Keratinocyte (primary cell): Measurements from ENCODE around the gene COA4. TPM values are rescaled to one million over a fixed set of nuclear protein-coding genes. Genes with fewer than 3 reads are reported as not detected.

ENCODE experiments used
- DNase-seq: peaks from one replicate; pipeline ENCODE4 v3.0.0-alpha.2; 2011; ENCODE audit warnings: low read depth, missing footprints, low spot score
- FAIRE-seq: peaks from 2 replicates; lab custom pipeline; 2011; peaks lifted over from hg19 to GRCh38; lab: Jason Lieb, UNC
- H2AFZ ChIP-seq: 2 replicates; pipeline ENCODE4 v1.6.0; 2012; ENCODE audit warnings: low read length, control low read depth, inconsistent platforms; ENCODE audit not compliant: control insufficient read depth
- H3K27ac ChIP-seq: 2 replicates; pipeline ENCODE4 v1.5.1; 2011; ENCODE audit warnings: low read length; ENCODE audit not compliant: control insufficient read depth, insufficient read depth
- H3K27me3 ChIP-seq: 3 replicates; pipeline ENCODE4 v1.6.0; 2011; ENCODE audit warnings: low read length; ENCODE audit not compliant: control insufficient read depth, insufficient read depth; ENCODE audit errors: extremely low read depth
- H3K36me3 ChIP-seq, 2 experiments: 2 replicates in 1 of 2; 3 replicates in 1 of 2; pipeline ENCODE4 v1.5.1; 2011; ENCODE audit warnings: low read length in 2 of 2, mild to moderate bottlenecking in 1 of 2; ENCODE audit not compliant: control insufficient read depth in 2 of 2, insufficient read depth in 2 of 2; ENCODE audit errors: extremely low read depth in 1 of 2
- H3K4me1 ChIP-seq: 3 replicates; pipeline ENCODE4 v1.5.1; 2011; ENCODE audit warnings: low read length; ENCODE audit not compliant: control insufficient read depth, insufficient read depth; ENCODE audit errors: extremely low read depth
- H3K4me2 ChIP-seq: 3 replicates; pipeline ENCODE4 v1.6.0; 2011; ENCODE audit warnings: low read depth, low read length; ENCODE audit not compliant: control insufficient read depth, insufficient read depth; ENCODE audit errors: extremely low read depth
- H3K4me3 ChIP-seq, 3 experiments: fragments of 200-600 bp in 1 of 3; sonication (generic) in 1 of 3; 2 replicates in 2 of 3; 3 replicates in 1 of 3; pipeline ENCODE4 v1.5.1; 2011 to 2016; ENCODE audit warnings: low read length in 3 of 3, mild to moderate bottlenecking in 3 of 3, control low read depth in 2 of 3, inconsistent platforms in 1 of 3, low read depth in 1 of 3, mixed read lengths in 1 of 3, mixed run types in 1 of 3, moderate library complexity in 1 of 3; ENCODE audit not compliant: control insufficient read depth in 2 of 3, insufficient read depth in 2 of 3; ENCODE audit errors: extremely low read depth in 1 of 3
- H3K79me2 ChIP-seq: 2 replicates; pipeline ENCODE4 v1.6.0; 2012; ENCODE audit warnings: low read length; ENCODE audit not compliant: control insufficient read depth, insufficient read depth
- H3K9ac ChIP-seq: 3 replicates; pipeline ENCODE4 v1.6.0; 2011; ENCODE audit warnings: low read length; ENCODE audit not compliant: control insufficient read depth, insufficient read depth; ENCODE audit errors: extremely low read depth
- H3K9me1 ChIP-seq: 3 replicates; pipeline ENCODE4 v1.6.0; 2011; ENCODE audit warnings: low read length; ENCODE audit not compliant: control insufficient read depth, insufficient read depth; ENCODE audit errors: extremely low read depth
- H3K9me3 ChIP-seq: 2 replicates; pipeline ENCODE4 v1.5.1; 2012; ENCODE audit warnings: low read depth, low read length; ENCODE audit not compliant: control insufficient read depth
- H4K20me1 ChIP-seq: 3 replicates; pipeline ENCODE4 v1.6.0; 2011; ENCODE audit warnings: low read length; ENCODE audit not compliant: control insufficient read depth, insufficient read depth; ENCODE audit errors: extremely low read depth
- CTCF ChIP-seq, 3 experiments: IDR thresholded peaks in 1 of 3; conservative IDR thresholded peaks in 1 of 3; optimal IDR thresholded peaks in 1 of 3; 2 replicates in 2 of 3; 3 replicates in 1 of 3; pipeline versions ENCODE3 to v1.5.1; 2011; ENCODE audit warnings: low read length in 3 of 3, mild to moderate bottlenecking in 3 of 3, moderate library complexity in 2 of 3, control low read depth in 1 of 3, inconsistent platforms in 1 of 3; ENCODE audit not compliant: insufficient read depth in 2 of 3; ENCODE audit errors: extremely low read depth in 1 of 3
- EZH2 ChIP-seq: IDR thresholded peaks from one replicate; pipeline ENCODE4 v1.6.1; 2012; ENCODE audit warnings: inconsistent platforms, mild to moderate bottlenecking, low read length, moderate library complexity
- dilution Hi-C: fragments of 300-500 bp; cut with MboI; formaldehyde crosslinking; loops from one replicate; pipeline ENCODE4 v1.7.0; 2020; ENCODE audit warnings: low sequenced_read_pairs; ENCODE audit not compliant: extremely low pct_ligation_motif_present
- polyA plus RNA-seq, 5 experiments: library from polyadenylated mRNA; depleted of rRNA in 3 of 5; stranded (reverse) in 3 of 5; stranded (forward) in 1 of 5; unstranded in 1 of 5; fragments of >200 nt; gene quantifications; 1 replicate in 1 of 5; 2 replicates in 3 of 5; 3 replicates in 1 of 5; pipeline versions ENCODE4 v1.2.1 to v1.2.3, GENCODE V29; 2011 to 2012; ENCODE audit warnings: missing spikeins in 2 of 5, low read depth in 1 of 5, low replicate concordance in 1 of 5

COA4 gene
- polyA plus RNA-seq, 1 donor (not counting 4 experiments of a cell fraction or from before 2014, with no cell fraction given), result 82.2 TPM

GRCh38 chr11:73862986-73863385 lies 13.7 kb downstream of the COA4 start:
- dilution Hi-C loops, result no loop called here
- H3K9me1 ChIP-seq, result no peaks in the 10 kb centered on the region
- H3K36me3 ChIP-seq, result peaks cover 0 to 7% of the 10 kb centered on the region in 2 experiments
- no peak overlapping the region for H2AFZ ChIP-seq
- FAIRE-seq (no peak), DNase-seq (no peak)
- TF ChIP-seq CTCF (optimal IDR thresholded peaks at IDR 0.05 in 1 of 3, IDR thresholded peaks at IDR 0.05 in 1 of 3, conservative IDR thresholded peaks at IDR 0.05 in 1 of 3; ENCODE audit: extremely low read depth in 1 of 3, insufficient read depth in 2 of 3, low read length in 3 of 3), result no peak
- no peak for TF ChIP-seq EZH2
- no peak overlapping the region for H3K27ac ChIP-seq
- H3K4me3 ChIP-seq, result no peak overlapping the region
- H3K9me3 ChIP-seq, result no peaks in the 10 kb centered on the region
- peaks cover 12% of the 10 kb centered on the region for H3K4me1 ChIP-seq
- H3K79me2 ChIP-seq, result no peaks in the 10 kb centered on the region
- H4K20me1 ChIP-seq, result no peaks in the 10 kb centered on the region
- H3K4me2 ChIP-seq, result no peak overlapping the region
- no peaks in the 10 kb centered on the region for H3K27me3 ChIP-seq
- H3K9ac ChIP-seq, result no peak overlapping the region

- no peak overlapping the region for H3K4me2 ChIP-seq
- H3K27ac ChIP-seq, result no peak overlapping the region
- dilution Hi-C loops, result no loop called here
- no peaks in the 10 kb centered on the region for H3K9me3 ChIP-seq
- H3K27me3 ChIP-seq, result no peaks in the 10 kb centered on the region
- H2AFZ ChIP-seq, result no peak overlapping the region
- DNase-seq (no peak), FAIRE-seq (no peak)
- peaks cover 0 to 7% of the 10 kb centered on the region in 2 experiments for H3K36me3 ChIP-seq
- peaks cover under 1% of the 10 kb centered on the region for H3K4me1 ChIP-seq
- no peak overlapping the region for H3K9ac ChIP-seq
- H3K79me2 ChIP-seq, result no peaks in the 10 kb centered on the region
- H4K20me1 ChIP-seq, result no peaks in the 10 kb centered on the region
- no peaks in the 10 kb centered on the region for H3K9me1 ChIP-seq
- TF ChIP-seq EZH2, result no peak
- TF ChIP-seq CTCF (optimal IDR thresholded peaks at IDR 0.05 in 1 of 3, IDR thresholded peaks at IDR 0.05 in 1 of 3, conservative IDR thresholded peaks at IDR 0.05 in 1 of 3; ENCODE audit: extremely low read depth in 1 of 3, insufficient read depth in 2 of 3, low read length in 3 of 3), result no peak
- no peak overlapping the region for H3K4me3 ChIP-seq
These were observed 16.4 kb downstream of the COA4 start for GRCh38 chr11:73860202-73860601.
